Transverse colon (tissue), 4 donors: ENCODE data around the gene UPF3A. TPM values are rescaled to one million over a fixed set of nuclear protein-coding genes. Genes with fewer than 3 reads are reported as not detected.

Source experiments
- DNase-seq: peaks from one replicate; pipeline ENCODE4 v3.0.0-alpha.2; 2019
- H3K27ac ChIP-seq, 4 donors: fragments of 200-600 bp; sonication (generic); 2 replicates each; pipeline ENCODE4 v1.5.1; 2016 to 2018; ENCODE audit warnings: inconsistent platforms in 4 of 4
- H3K27me3 ChIP-seq: fragments of 200-600 bp; sonication (generic); 2 replicates; pipeline ENCODE4 v1.5.1; 2017; ENCODE audit warnings: inconsistent platforms
- H3K36me3 ChIP-seq, 4 donors: fragments of 200-600 bp; sonication (generic); 2 replicates each; pipeline ENCODE4 v1.5.1; 2017 to 2019; ENCODE audit warnings: inconsistent platforms in 4 of 4
- H3K4me1 ChIP-seq, 4 donors: fragments of 200-600 bp; sonication (generic); 2 replicates each; pipeline ENCODE4 v1.5.1; 2017 to 2020; ENCODE audit warnings: inconsistent platforms in 4 of 4
- H3K4me3 ChIP-seq, 4 donors: fragments of 200-600 bp; sonication (generic); 1 replicate in 1 of 4; 2 replicates in 3 of 4; pipeline versions ENCODE4 v1.5.1 to v1.6.1; 2017 to 2019; ENCODE audit warnings: inconsistent platforms in 4 of 4
- H3K9me3 ChIP-seq, 2 donors: fragments of 200-600 bp; sonication (generic); 2 replicates each; pipeline ENCODE4 v1.5.1; 2017 to 2019; ENCODE audit warnings: inconsistent platforms in 2 of 2
- EP300 ChIP-seq: sonication (generic); formaldehyde crosslinking; IDR thresholded peaks from one replicate; pipeline ENCODE4 v1.6.1; 2017; ENCODE audit warnings: antibody characterized with exemption, low read depth
- POLR2A ChIP-seq: fragments of 450-650 bp; IDR thresholded peaks from one replicate; pipeline ENCODE4 v1.6.1; 2016; ENCODE audit warnings: antibody characterized with exemption, mild to moderate bottlenecking, moderate library complexity
- POLR2AphosphoS5 ChIP-seq, 3 donors: sonication (generic); formaldehyde crosslinking; IDR thresholded peaks; one replicate each; pipeline ENCODE4 v1.6.1; 2016; ENCODE audit warnings: antibody characterized with exemption in 3 of 3
- WGBS, 2 donors: methylation state at CpG; one replicate each; pipeline ENCODE4 v1.1.5; 2018; ENCODE audit warnings: low coverage in 1 of 2; 5-methylcytosine and 5-hydroxymethylcytosine counted together
- in situ Hi-C, 4 donors: fragments of 200-750 bp; cut with MboI; loops; one replicate each; pipeline versions ENCODE4 v1.15.0 to v1.15.1; 2017; ENCODE audit warnings: low sequenced_read_pairs in 3 of 4, low pct_ligation_motif_present in 1 of 4, low pct_unique_long_range_greater_than_20kb in 1 of 4
- intact Hi-C: fragments of 100-400 bp; cut with DNase I; formaldehyde crosslinking; loops from one replicate; pipeline ENCODE4 v1.15.1; 2023; ENCODE audit warnings: low total_unique reads
- total RNA-seq, 4 donors: library from RNA; depleted of rRNA; stranded (reverse); fragments of >200 nt; gene quantifications; one replicate each; pipeline ENCODE4 v1.1.0, GENCODE V29; 2016
- TF ChIP-seq, protein P1 (sequence below), 5 experiments: fragments of 200-600 bp in 3 of 5; fragments of 450-650 bp in 2 of 5; sonication (generic) in 3 of 5; IDR thresholded peaks; 1 replicate in 2 of 5; 2 replicates in 3 of 5; pipeline ENCODE4 v1.5.1; 2016 to 2017; ENCODE audit warnings: antibody characterized with exemption in 5 of 5, inconsistent platforms in 3 of 5, mild to moderate bottlenecking in 2 of 5, moderate library complexity in 1 of 5

Gene UPF3A
- total RNA-seq, 4 donors from 2014 or later, result 15.3 to 49.7 (median 36.4) TPM

DNA sequence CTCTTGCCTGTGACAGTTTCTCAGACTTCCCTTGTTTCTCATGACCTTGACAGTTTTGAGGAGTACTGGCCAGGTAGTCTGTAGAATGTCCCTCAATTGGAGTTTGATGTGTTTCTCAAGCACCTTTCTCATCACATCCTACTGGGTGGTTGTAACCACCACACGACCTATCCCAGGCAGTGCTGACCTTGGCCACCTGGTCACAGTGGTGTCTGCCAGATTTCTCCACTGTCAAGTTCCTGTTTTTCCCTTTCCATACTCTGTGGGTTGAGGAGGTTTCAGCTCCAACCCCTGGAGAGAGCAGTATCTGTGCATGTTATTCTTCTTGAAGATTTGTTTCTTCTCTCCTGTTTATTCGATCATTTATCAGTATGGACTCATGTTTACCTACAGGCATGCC, 8.4 kb upstream of the UPF3A start:
- Histone ChIP-seq H3K36me3 (peaks cover 0 to 29% (median 14%) of the 10 kb centered on the region in 4 donors), H3K27ac (no peak overlapping the region), H3K4me1 (no peaks in the 10 kb centered on the region), H3K27me3 (no peaks in the 10 kb centered on the region), H3K9me3 (no peaks in the 10 kb centered on the region), H3K4me3 (no peak overlapping the region)
- in situ Hi-C loops, result no loop called here
- TF ChIP-seq POLR2A, result no peak
- TF ChIP-seq, protein P1, sequence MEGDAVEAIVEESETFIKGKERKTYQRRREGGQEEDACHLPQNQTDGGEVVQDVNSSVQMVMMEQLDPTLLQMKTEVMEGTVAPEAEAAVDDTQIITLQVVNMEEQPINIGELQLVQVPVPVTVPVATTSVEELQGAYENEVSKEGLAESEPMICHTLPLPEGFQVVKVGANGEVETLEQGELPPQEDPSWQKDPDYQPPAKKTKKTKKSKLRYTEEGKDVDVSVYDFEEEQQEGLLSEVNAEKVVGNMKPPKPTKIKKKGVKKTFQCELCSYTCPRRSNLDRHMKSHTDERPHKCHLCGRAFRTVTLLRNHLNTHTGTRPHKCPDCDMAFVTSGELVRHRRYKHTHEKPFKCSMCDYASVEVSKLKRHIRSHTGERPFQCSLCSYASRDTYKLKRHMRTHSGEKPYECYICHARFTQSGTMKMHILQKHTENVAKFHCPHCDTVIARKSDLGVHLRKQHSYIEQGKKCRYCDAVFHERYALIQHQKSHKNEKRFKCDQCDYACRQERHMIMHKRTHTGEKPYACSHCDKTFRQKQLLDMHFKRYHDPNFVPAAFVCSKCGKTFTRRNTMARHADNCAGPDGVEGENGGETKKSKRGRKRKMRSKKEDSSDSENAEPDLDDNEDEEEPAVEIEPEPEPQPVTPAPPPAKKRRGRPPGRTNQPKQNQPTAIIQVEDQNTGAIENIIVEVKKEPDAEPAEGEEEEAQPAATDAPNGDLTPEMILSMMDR (IDR thresholded peaks at IDR 0.05), result no peak
- TF ChIP-seq POLR2AphosphoS5 (IDR thresholded peaks at IDR 0.05), result no peak
- TF ChIP-seq EP300, result no peak
- DNase-seq, result no peak
- intact Hi-C loops, result no loop called here
- WGBS, 2 donors, result 76 to 82% methylated on average over 2 of the region's 2 CpGs

DNA sequence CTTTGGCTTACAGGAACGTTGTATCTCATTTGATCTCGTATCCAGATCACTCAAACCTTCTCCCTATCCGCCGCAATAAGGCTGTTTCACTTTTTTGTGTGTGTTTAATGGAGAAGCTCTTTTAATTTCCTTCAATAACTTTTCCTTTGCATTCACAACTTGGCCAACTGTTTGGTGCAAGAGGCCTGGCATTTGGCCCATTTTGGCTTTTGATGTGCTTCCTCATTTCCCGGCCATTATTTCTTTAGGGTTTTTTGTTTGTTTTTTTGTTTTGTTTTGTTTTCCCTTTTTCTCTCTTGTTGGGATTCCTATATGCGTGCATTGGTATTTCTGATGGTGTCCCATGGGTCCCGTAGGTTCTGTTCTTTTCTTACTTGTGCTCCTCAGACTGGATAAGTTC, 6.1 kb upstream of the UPF3A start:
- H3K36me3 ChIP-seq, result peaks cover 0 to 17% (median 6%) of the 10 kb centered on the region in 4 donors
- H3K4me1 ChIP-seq, result peaks cover under 1 to 9% (median 2%) of the 10 kb centered on the region in 4 donors
- H3K27ac ChIP-seq, result no peak overlapping the region
- 68 to 86% methylated on average over 5 to 7 of the region's 7 CpGs for WGBS, 2 donors
- no peak for DNase-seq
- TF ChIP-seq POLR2AphosphoS5 (IDR thresholded peaks at IDR 0.05), result no peak
- TF ChIP-seq EP300, result no peak
- TF ChIP-seq, protein P1 (IDR thresholded peaks at IDR 0.05), result no peak
- no peak for TF ChIP-seq POLR2A
- H3K9me3 ChIP-seq, result no peaks in the 10 kb centered on the region
- intact Hi-C loops, result no loop called here
- no peaks in the 10 kb centered on the region for H3K27me3 ChIP-seq
- H3K4me3 ChIP-seq, result no peak overlapping the region
- in situ Hi-C loops, result no loop called here

DNA sequence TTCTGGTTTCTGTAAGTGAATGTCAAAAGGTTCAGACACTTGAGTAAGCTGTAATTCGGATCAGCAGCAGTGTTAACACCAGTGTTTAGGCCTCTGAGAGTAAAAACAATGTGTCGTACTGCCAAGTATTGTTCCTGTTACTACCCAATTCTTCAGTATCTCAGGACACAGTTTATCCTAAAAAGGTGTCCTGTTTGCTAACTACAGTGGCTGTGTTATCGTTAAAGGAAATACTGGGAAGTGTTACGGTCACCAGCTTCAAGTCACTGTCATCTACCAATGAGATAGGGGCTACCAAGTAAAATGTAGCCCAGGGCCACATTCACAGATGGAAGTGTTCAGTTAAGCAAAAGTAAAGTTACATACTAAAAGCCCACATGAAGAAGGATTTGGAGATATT, 2.3 kb upstream of the UPF3A start:
- H3K4me3 ChIP-seq, result no peak overlapping the region
- H3K27me3 ChIP-seq, result no peaks in the 10 kb centered on the region
- H3K36me3 ChIP-seq, result peaks cover 0 to 7% (median 0%) of the 10 kb centered on the region in 4 donors
- 85 to 89% methylated on average over 4 of the region's 4 CpGs for WGBS, 2 donors
- H3K27ac ChIP-seq, result no peak overlapping the region
- TF ChIP-seq EP300 (no peak), POLR2A (no peak), POLR2AphosphoS5 (IDR thresholded peaks at IDR 0.05) (no peak)
- TF ChIP-seq, protein P1 (IDR thresholded peaks at IDR 0.05), result no peak
- intact Hi-C loops, result no loop called here
- peaks cover 13 to 29% (median 17%) of the 10 kb centered on the region in 4 donors for H3K4me1 ChIP-seq
- in situ Hi-C loops, result no loop called here
- no peak for DNase-seq
- no peaks in the 10 kb centered on the region for H3K9me3 ChIP-seq

DNA sequence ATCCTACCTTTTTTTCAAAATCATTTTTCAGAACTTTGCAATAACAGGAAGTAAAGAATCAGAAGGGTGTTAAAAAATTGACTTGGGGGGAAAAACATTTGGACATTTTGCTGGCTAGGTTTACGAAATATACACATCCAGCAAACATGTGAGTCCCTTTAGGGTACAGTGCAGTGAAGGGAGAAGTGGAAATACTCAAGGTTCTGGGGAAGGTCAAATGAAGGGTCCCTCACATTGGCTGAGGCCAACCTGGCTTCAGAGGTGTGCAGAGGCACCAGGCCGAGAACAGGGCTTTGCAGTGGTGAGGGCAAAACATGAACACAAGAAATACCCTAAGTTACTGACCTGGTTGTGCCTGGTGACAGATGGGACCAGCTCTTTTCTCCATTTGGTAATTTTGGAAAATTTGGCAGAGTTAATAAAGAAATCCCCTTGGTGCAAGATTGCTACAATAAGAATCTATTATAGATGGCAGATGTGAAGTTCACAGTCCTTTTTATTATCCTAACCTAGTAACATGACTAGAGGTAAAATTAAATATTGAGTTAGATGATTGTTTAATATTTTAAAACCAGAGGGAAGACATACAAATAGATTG, 1.5 kb upstream of the UPF3A start:
- in situ Hi-C loops, result no loop called here
- intact Hi-C loops, result no loop called here
- no peak for DNase-seq
- Histone ChIP-seq H3K4me1 (peaks cover 13 to 29% (median 17%) of the 10 kb centered on the region in 4 donors), H3K27ac (peak overlapping the region; percentile 94 to 99 (median 98)), H3K36me3 (peaks cover 0 to 6% (median 0%) of the 10 kb centered on the region in 4 donors), H3K9me3 (no peaks in the 10 kb centered on the region), H3K27me3 (no peaks in the 10 kb centered on the region), H3K4me3 (no peak overlapping the region)
- TF ChIP-seq EP300 (no peak), POLR2A (no peak), POLR2AphosphoS5 (IDR thresholded peaks at IDR 0.05) (no peak)
- TF ChIP-seq, protein P1 (IDR thresholded peaks at IDR 0.05), result no peak
- 92 to 95% methylated on average over 2 of the region's 2 CpGs for WGBS, 2 donors
